ENCODE data around the gene LRRC8E.
A peak's percentile ranks its signal among the peaks of the same experiment; 100 is the strongest.

Gene LRRC8E

DNA sequence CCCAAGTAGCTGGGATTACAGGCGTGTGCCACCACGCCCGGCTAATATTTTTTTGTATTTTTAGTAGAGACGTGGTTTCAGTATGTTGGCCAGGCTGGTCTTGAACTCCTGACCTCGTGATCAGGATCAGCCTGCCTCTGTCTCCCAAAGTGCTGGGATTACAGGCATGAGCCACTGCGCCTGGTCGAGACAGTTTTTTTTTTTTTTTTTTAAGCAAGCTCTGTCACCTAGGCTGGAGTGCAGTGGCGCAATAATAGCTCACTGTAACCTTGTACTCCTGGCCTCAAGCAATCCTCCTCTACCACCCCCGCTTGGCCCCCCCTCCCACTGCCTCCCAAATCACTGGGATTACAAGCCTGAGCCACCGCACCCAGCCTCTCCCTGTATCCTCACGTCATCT lies 9.0 kb downstream of the LRRC8E start:
- Histone ChIP-seq H3K23ac (ENCODE audit: low read length) (no peak overlapping the region), H2BK120ac (ENCODE audit: low read depth, low read length) (no peak overlapping the region), H2BK5ac (ENCODE audit: low read length) (no peak overlapping the region), H3K36me3 (ENCODE audit: control insufficient read depth, insufficient read depth, low read length) (no peaks in the 10 kb centered on the region), H3K27ac (ENCODE audit: low read depth, low read length) (no peak overlapping the region), H3K79me2 (ENCODE audit: control insufficient read depth, insufficient read depth, low read length) (no peaks in the 10 kb centered on the region), H3K4me3 (ENCODE audit: low read length) (no peak overlapping the region), H3K4me1 (ENCODE audit: control insufficient read depth, low read depth, low read length) (no peaks in the 10 kb centered on the region), H3K27me3 (ENCODE audit: insufficient read depth, low read length, poor library complexity) (no peaks in the 10 kb centered on the region), H2BK15ac (replicated peaks; ENCODE audit: low read depth) (no peak overlapping the region), H4K8ac (ENCODE audit: low read depth, low read length) (no peak overlapping the region), H3K4ac (ENCODE audit: low read depth, low read length) (no peak overlapping the region), H4K5ac (ENCODE audit: low read length) (no peak overlapping the region), H3K79me1 (ENCODE audit: low read length) (no peaks in the 10 kb centered on the region), H3K9ac (ENCODE audit: low read length) (no peak overlapping the region), H3K56ac (ENCODE audit: low read length) (no peak overlapping the region), H3K18ac (ENCODE audit: low read length) (no peak overlapping the region), H3K4me2 (ENCODE audit: low read length) (no peak overlapping the region), H2AK5ac (ENCODE audit: low read length) (no peak overlapping the region)
- DNase-seq: no peak
- WGBS (ENCODE audit: extremely low coverage, insufficient coverage, low lambda C conversion rate): no CpG with 5 or more reads among the region's 11 CpGs

DNA sequence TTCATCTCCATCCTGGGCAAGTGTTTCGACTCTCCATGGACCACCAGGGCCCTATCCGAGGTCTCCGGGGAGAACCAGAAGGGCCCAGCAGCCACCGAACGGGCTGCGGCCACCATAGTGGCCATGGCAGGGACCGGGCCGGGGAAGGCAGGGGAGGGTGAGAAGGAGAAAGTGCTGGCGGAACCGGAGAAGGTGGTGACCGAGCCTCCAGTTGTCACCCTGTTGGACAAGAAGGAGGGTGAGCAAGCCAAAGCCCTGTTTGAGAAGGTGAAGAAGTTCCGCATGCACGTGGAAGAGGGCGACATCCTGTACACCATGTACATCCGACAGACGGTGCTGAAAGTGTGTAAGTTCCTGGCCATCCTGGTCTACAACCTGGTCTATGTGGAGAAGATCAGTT lies 10.7 kb downstream of the LRRC8E start:
- H3K4ac ChIP-seq (ENCODE audit: low read depth, low read length): no peak overlapping the region
- H3K18ac ChIP-seq (ENCODE audit: low read length): no peak overlapping the region
- no peak for DNase-seq
- peaks cover 4% of the 10 kb centered on the region for H3K4me1 ChIP-seq (ENCODE audit: control insufficient read depth, low read depth, low read length)
- no peaks in the 10 kb centered on the region for H3K27me3 ChIP-seq (ENCODE audit: insufficient read depth, low read length, poor library complexity)
- H3K23ac ChIP-seq (ENCODE audit: low read length): no peak overlapping the region
- no peak overlapping the region for H2BK15ac ChIP-seq (replicated peaks; ENCODE audit: low read depth)
- no peak overlapping the region for H2BK5ac ChIP-seq (ENCODE audit: low read length)
- no peaks in the 10 kb centered on the region for H3K36me3 ChIP-seq (ENCODE audit: control insufficient read depth, insufficient read depth, low read length)
- no peak overlapping the region for H3K9ac ChIP-seq (ENCODE audit: low read length)
- H2BK120ac ChIP-seq (ENCODE audit: low read depth, low read length): no peak overlapping the region
- WGBS (ENCODE audit: extremely low coverage, insufficient coverage, low lambda C conversion rate): no CpG with 5 or more reads among the region's 16 CpGs
- H3K79me1 ChIP-seq (ENCODE audit: low read length): no peaks in the 10 kb centered on the region
- H4K8ac ChIP-seq (ENCODE audit: low read depth, low read length): no peak overlapping the region
- no peak overlapping the region for H3K4me3 ChIP-seq (ENCODE audit: low read length)
- no peak overlapping the region for H3K4me2 ChIP-seq (ENCODE audit: low read length)
- no peak overlapping the region for H3K56ac ChIP-seq (ENCODE audit: low read length)
- H2AK5ac ChIP-seq (ENCODE audit: low read length): no peak overlapping the region
- no peaks in the 10 kb centered on the region for H3K79me2 ChIP-seq (ENCODE audit: control insufficient read depth, insufficient read depth, low read length)
- no peak overlapping the region for H3K27ac ChIP-seq (ENCODE audit: low read depth, low read length)
- no peak overlapping the region for H4K5ac ChIP-seq (ENCODE audit: low read length)

DNA sequence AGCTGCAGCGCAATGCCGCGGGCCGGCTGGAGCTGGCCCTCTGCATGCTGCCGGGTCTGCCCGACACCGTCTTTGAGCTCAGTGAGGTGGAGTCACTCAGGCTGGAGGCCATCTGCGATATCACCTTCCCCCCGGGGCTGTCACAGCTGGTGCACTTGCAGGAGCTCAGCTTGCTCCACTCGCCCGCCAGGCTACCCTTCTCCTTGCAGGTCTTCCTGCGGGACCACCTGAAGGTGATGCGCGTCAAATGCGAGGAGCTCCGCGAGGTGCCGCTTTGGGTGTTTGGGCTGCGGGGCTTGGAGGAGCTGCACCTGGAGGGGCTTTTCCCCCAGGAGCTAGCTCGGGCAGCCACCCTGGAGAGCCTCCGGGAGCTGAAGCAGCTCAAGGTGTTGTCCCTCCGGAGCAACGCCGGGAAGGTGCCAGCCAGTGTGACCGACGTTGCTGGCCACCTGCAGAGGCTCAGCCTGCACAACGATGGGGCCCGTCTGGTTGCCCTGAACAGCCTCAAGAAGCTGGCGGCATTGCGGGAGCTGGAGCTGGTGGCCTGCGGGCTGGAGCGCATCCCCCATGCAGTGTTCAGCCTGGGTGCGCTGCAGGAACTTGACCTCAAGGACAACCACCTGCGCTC lies 11.6 kb downstream of the LRRC8E start:
- Histone ChIP-seq H2BK15ac (replicated peaks; ENCODE audit: low read depth) (no peak overlapping the region), H2BK5ac (ENCODE audit: low read length) (no peak overlapping the region), H3K56ac (ENCODE audit: low read length) (no peak overlapping the region), H3K4me2 (ENCODE audit: low read length) (no peak overlapping the region), H3K4ac (ENCODE audit: low read depth, low read length) (no peak overlapping the region), H3K27me3 (ENCODE audit: insufficient read depth, low read length, poor library complexity) (no peaks in the 10 kb centered on the region), H3K4me1 (ENCODE audit: control insufficient read depth, low read depth, low read length) (peaks cover 5% of the 10 kb centered on the region), H3K4me3 (ENCODE audit: low read length) (no peak overlapping the region), H4K5ac (ENCODE audit: low read length) (no peak overlapping the region), H4K8ac (ENCODE audit: low read depth, low read length) (no peak overlapping the region), H3K18ac (ENCODE audit: low read length) (no peak overlapping the region), H2AK5ac (ENCODE audit: low read length) (no peak overlapping the region), H3K23ac (ENCODE audit: low read length) (no peak overlapping the region), H3K27ac (ENCODE audit: low read depth, low read length) (no peak overlapping the region), H3K79me2 (ENCODE audit: control insufficient read depth, insufficient read depth, low read length) (peaks cover 7% of the 10 kb centered on the region), H2BK120ac (ENCODE audit: low read depth, low read length) (no peak overlapping the region), H3K9ac (ENCODE audit: low read length) (no peak overlapping the region), H3K79me1 (ENCODE audit: low read length) (peaks cover 7% of the 10 kb centered on the region), H3K36me3 (ENCODE audit: control insufficient read depth, insufficient read depth, low read length) (no peaks in the 10 kb centered on the region)
- DNase-seq: no peak
- no CpG with 5 or more reads among the region's 34 CpGs for WGBS (ENCODE audit: extremely low coverage, insufficient coverage, low lambda C conversion rate)

DNA sequence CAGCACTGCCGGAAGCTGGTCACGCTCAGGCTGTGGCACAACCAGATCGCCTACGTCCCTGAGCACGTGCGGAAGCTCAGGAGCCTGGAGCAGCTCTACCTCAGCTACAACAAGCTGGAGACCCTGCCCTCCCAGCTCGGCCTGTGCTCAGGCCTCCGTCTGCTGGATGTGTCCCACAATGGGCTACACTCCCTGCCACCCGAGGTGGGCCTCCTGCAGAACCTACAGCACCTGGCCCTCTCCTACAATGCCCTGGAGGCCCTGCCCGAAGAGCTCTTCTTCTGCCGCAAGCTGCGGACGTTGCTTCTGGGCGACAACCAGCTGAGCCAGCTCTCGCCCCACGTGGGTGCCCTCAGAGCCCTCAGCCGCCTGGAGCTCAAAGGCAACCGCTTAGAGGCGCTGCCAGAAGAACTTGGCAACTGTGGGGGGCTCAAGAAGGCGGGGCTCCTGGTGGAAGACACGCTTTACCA lies 12.1 kb downstream of the LRRC8E start:
- peaks cover 11% of the 10 kb centered on the region for H3K79me2 ChIP-seq (ENCODE audit: control insufficient read depth, insufficient read depth, low read length)
- H3K27ac ChIP-seq (ENCODE audit: low read depth, low read length): no peak overlapping the region
- no peaks in the 10 kb centered on the region for H3K36me3 ChIP-seq (ENCODE audit: control insufficient read depth, insufficient read depth, low read length)
- H4K8ac ChIP-seq (ENCODE audit: low read depth, low read length): no peak overlapping the region
- WGBS (ENCODE audit: extremely low coverage, insufficient coverage, low lambda C conversion rate): no CpG with 5 or more reads among the region's 21 CpGs
- no peak overlapping the region for H2BK5ac ChIP-seq (ENCODE audit: low read length)
- no peak overlapping the region for H4K5ac ChIP-seq (ENCODE audit: low read length)
- no peak overlapping the region for H3K4me3 ChIP-seq (ENCODE audit: low read length)
- no peak overlapping the region for H2AK5ac ChIP-seq (ENCODE audit: low read length)
- no peak overlapping the region for H2BK15ac ChIP-seq (replicated peaks; ENCODE audit: low read depth)
- no peaks in the 10 kb centered on the region for H3K27me3 ChIP-seq (ENCODE audit: insufficient read depth, low read length, poor library complexity)
- H3K4me1 ChIP-seq (ENCODE audit: control insufficient read depth, low read depth, low read length): peaks cover 6% of the 10 kb centered on the region
- no peak overlapping the region for H3K9ac ChIP-seq (ENCODE audit: low read length)
- no peak for DNase-seq
- H3K18ac ChIP-seq (ENCODE audit: low read length): no peak overlapping the region
- peaks cover 11% of the 10 kb centered on the region for H3K79me1 ChIP-seq (ENCODE audit: low read length)
- H3K56ac ChIP-seq (ENCODE audit: low read length): no peak overlapping the region
- H3K4ac ChIP-seq (ENCODE audit: low read depth, low read length): no peak overlapping the region
- H3K23ac ChIP-seq (ENCODE audit: low read length): no peak overlapping the region
- H2BK120ac ChIP-seq (ENCODE audit: low read depth, low read length): no peak overlapping the region
- no peak overlapping the region for H3K4me2 ChIP-seq (ENCODE audit: low read length)

DNA sequence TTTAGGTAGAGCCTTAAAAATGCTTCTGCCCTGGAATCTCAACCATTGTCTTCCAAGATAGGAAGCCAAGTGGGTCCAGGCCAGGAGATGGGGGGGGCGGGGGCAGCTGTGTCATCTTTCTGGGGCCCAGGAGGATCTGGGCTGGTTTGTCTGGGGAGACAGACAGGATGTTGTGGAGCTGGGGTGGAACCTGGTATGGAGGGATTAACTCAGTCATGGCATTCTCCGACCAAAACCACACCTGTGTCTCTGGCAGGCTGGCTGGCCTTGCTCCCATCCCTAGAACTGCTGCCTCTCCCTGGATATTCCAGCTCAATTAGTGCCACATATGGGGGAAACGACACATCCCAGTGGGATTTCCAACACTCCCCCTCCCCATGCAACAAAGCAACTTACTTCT lies 12.6 kb downstream of the LRRC8E start:
- H4K8ac ChIP-seq (ENCODE audit: low read depth, low read length): no peak overlapping the region
- DNase-seq: no peak
- H3K36me3 ChIP-seq (ENCODE audit: control insufficient read depth, insufficient read depth, low read length): no peaks in the 10 kb centered on the region
- H2BK5ac ChIP-seq (ENCODE audit: low read length): no peak overlapping the region
- H3K79me1 ChIP-seq (ENCODE audit: low read length): peaks cover 11% of the 10 kb centered on the region
- no peak overlapping the region for H2BK120ac ChIP-seq (ENCODE audit: low read depth, low read length)
- H3K27me3 ChIP-seq (ENCODE audit: insufficient read depth, low read length, poor library complexity): no peaks in the 10 kb centered on the region
- H3K4ac ChIP-seq (ENCODE audit: low read depth, low read length): no peak overlapping the region
- H3K79me2 ChIP-seq (ENCODE audit: control insufficient read depth, insufficient read depth, low read length): peaks cover 11% of the 10 kb centered on the region
- H3K4me3 ChIP-seq (ENCODE audit: low read length): no peak overlapping the region
- H3K4me2 ChIP-seq (ENCODE audit: low read length): no peak overlapping the region
- H2BK15ac ChIP-seq (replicated peaks; ENCODE audit: low read depth): no peak overlapping the region
- WGBS (ENCODE audit: extremely low coverage, insufficient coverage, low lambda C conversion rate): no CpG with 5 or more reads among the region's 3 CpGs
- peak overlapping the region; percentile 25 for H3K56ac ChIP-seq (ENCODE audit: low read length)
- H3K18ac ChIP-seq (ENCODE audit: low read length): no peak overlapping the region
- H3K27ac ChIP-seq (ENCODE audit: low read depth, low read length): no peak overlapping the region
- H4K5ac ChIP-seq (ENCODE audit: low read length): no peak overlapping the region
- no peak overlapping the region for H2AK5ac ChIP-seq (ENCODE audit: low read length)
- H3K23ac ChIP-seq (ENCODE audit: low read length): no peak overlapping the region
- H3K9ac ChIP-seq (ENCODE audit: low read length): no peak overlapping the region
- H3K4me1 ChIP-seq (ENCODE audit: control insufficient read depth, low read depth, low read length): peaks cover 6% of the 10 kb centered on the region

DNA sequence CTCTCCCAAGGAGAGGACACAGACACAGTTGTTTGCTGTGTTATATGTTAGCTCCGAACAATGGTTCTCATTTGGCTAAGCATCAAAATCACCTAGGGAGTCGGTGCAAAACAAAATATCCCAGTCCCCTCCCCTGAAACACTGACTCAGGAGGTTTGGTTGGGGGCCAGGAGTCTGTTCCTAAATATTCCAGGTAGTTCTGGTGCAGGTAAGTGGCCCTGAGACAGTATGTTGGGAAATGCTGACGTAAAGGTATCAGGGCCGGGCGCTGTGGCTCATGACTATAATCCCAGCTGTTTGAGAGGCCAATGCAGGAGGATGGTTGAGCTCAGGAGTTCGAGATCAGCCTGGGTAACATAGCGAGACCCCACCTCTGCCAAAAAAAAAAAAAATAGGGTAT lies 13.0 kb downstream of the LRRC8E start:
- Histone ChIP-seq H3K18ac (ENCODE audit: low read length) (no peak overlapping the region), H4K5ac (ENCODE audit: low read length) (no peak overlapping the region), H3K27me3 (ENCODE audit: insufficient read depth, low read length, poor library complexity) (no peaks in the 10 kb centered on the region), H2BK120ac (ENCODE audit: low read depth, low read length) (no peak overlapping the region), H3K4me1 (ENCODE audit: control insufficient read depth, low read depth, low read length) (peaks cover 6% of the 10 kb centered on the region), H3K79me1 (ENCODE audit: low read length) (peaks cover 12% of the 10 kb centered on the region), H4K8ac (ENCODE audit: low read depth, low read length) (no peak overlapping the region), H3K4ac (ENCODE audit: low read depth, low read length) (no peak overlapping the region), H3K4me3 (ENCODE audit: low read length) (no peak overlapping the region), H3K27ac (ENCODE audit: low read depth, low read length) (no peak overlapping the region), H2BK5ac (ENCODE audit: low read length) (no peak overlapping the region), H2BK15ac (replicated peaks; ENCODE audit: low read depth) (no peak overlapping the region), H3K79me2 (ENCODE audit: control insufficient read depth, insufficient read depth, low read length) (peaks cover 11% of the 10 kb centered on the region), H3K56ac (ENCODE audit: low read length) (no peak overlapping the region), H3K23ac (ENCODE audit: low read length) (no peak overlapping the region), H3K9ac (ENCODE audit: low read length) (no peak overlapping the region), H3K4me2 (ENCODE audit: low read length) (no peak overlapping the region), H2AK5ac (ENCODE audit: low read length) (no peak overlapping the region), H3K36me3 (ENCODE audit: control insufficient read depth, insufficient read depth, low read length) (no peaks in the 10 kb centered on the region)
- DNase-seq: no peak
- no CpG with 5 or more reads among the region's 7 CpGs for WGBS (ENCODE audit: extremely low coverage, insufficient coverage, low lambda C conversion rate)
